Stimulated activated CD4-positive, alpha-beta T cell treated with anti-CD3 and anti-CD28 coated beads, Interleukin-2, amount 100 ng/mL, for 48 hours (primary cell): ENCODE data around the gene PKD1L1.

Source experiments
- DNase-seq, 2 donors: peaks; one replicate each; pipeline ENCODE4 v3.0.0-alpha.2; 2020

The PKD1L1 gene

GRCh38 chr7:47788083-47788482, 160.2 kb downstream of the PKD1L1 start:
- DNase-seq, result no peak

GRCh38 chr7:47787249-47788069, 160.8 kb downstream of the PKD1L1 start:
- DNase-seq, result no peak

GRCh38 chr7:47786557-47787248, 161.6 kb downstream of the PKD1L1 start:
- no peak for DNase-seq

GRCh38 chr7:47785923-47786556, 162.2 kb downstream of the PKD1L1 start:
- no peak for DNase-seq

GRCh38 chr7:47783456-47784223, 164.6 kb downstream of the PKD1L1 start:
- no peak for DNase-seq

- no peak for DNase-seq
Observed at GRCh38 chr7:47782792-47783191, 165.5 kb downstream of the PKD1L1 start.

GRCh38 chr7:47782022-47782421, 166.2 kb downstream of the PKD1L1 start:
- DNase-seq, result no peak

- no peak for DNase-seq
Observed at GRCh38 chr7:47780555-47780954, 167.7 kb downstream of the PKD1L1 start.

- no peak for DNase-seq
Observed at GRCh38 chr7:47779341-47779771, 168.9 kb downstream of the PKD1L1 start.

- no peak for DNase-seq
Observed at GRCh38 chr7:47778153-47778661, 170.1 kb downstream of the PKD1L1 start.

- no peak for DNase-seq
Observed at GRCh38 chr7:47777531-47778152, 170.6 kb downstream of the PKD1L1 start.

- no peak for DNase-seq
Observed at GRCh38 chr7:47776335-47776734, 171.9 kb downstream of the PKD1L1 start.

GRCh38 chr7:47775238-47775637, 173.0 kb downstream of the PKD1L1 start:
- no peak for DNase-seq

GRCh38 chr7:47772492-47772891, 175.8 kb downstream of the PKD1L1 start:
- no peak for DNase-seq

- DNase-seq, result no peak
Observed at GRCh38 chr7:47771990-47772360, 176.3 kb downstream of the PKD1L1 start.

GRCh38 chr7:47771336-47771989, 176.8 kb downstream of the PKD1L1 start:
- DNase-seq, result no peak

- no peak for DNase-seq
Observed at GRCh38 chr7:47766126-47766525, 182.1 kb downstream of the PKD1L1 start.

GRCh38 chr7:47765373-47765979, 182.8 kb downstream of the PKD1L1 start:
- DNase-seq, result no peak

- no peak for DNase-seq
Observed at GRCh38 chr7:47764746-47765145, 183.5 kb downstream of the PKD1L1 start.

GRCh38 chr7:47763063-47763974, 184.9 kb downstream of the PKD1L1 start:
- DNase-seq, result no peak
